H1 (cell line): ENCODE data around the gene THAP11.

ENCODE experiments used
- EP300 ChIP-seq, 2 experiments: IDR thresholded peaks; 1 replicate in 1 of 2; 2 replicates in 1 of 2; pipeline ENCODE4 v1.6.1; 2011 to 2012; ENCODE audit warnings: low read depth in 2 of 2, low read length in 2 of 2, mild to moderate bottlenecking in 2 of 2, borderline replicate concordance in 1 of 2, inconsistent platforms in 1 of 2, moderate library complexity in 1 of 2
- EZH2 ChIP-seq: fragments of 200-600 bp; sonication (generic); IDR thresholded peaks from 2 replicates; pipeline ENCODE4 v1.7.1; 2012; ENCODE audit warnings: low read depth, mild to moderate bottlenecking, moderate library complexity, low read length, inconsistent platforms; ENCODE audit not compliant: severe bottlenecking
- POLR2AphosphoS5 ChIP-seq: IDR thresholded peaks from 2 replicates; pipeline ENCODE4 v1.6.1; 2011; ENCODE audit warnings: low read depth, low read length
- SRF ChIP-seq: IDR thresholded peaks from 2 replicates; pipeline ENCODE4 v1.6.1; 2011; ENCODE audit warnings: mild to moderate bottlenecking, low read depth, low read length, moderate library complexity
- TAF1 ChIP-seq: IDR thresholded peaks from 2 replicates; pipeline ENCODE4 v1.6.1; 2011; ENCODE audit warnings: mild to moderate bottlenecking, low read depth, low read length
- TAF7 ChIP-seq: optimal IDR thresholded peaks from 2 replicates; pipeline ENCODE3; 2011; ENCODE audit warnings: low read depth, mild to moderate bottlenecking, inconsistent platforms, low read length, moderate library complexity, borderline replicate concordance
- TF ChIP-seq, protein P1 (sequence below), 3 experiments: IDR thresholded peaks; 1 replicate in 2 of 3; 2 replicates in 1 of 3; pipeline versions ENCODE4 v1.5.1 to v1.6.1; 2011; ENCODE audit warnings: low read length in 3 of 3, mild to moderate bottlenecking in 3 of 3, inconsistent platforms in 2 of 3, low read depth in 1 of 3, moderate library complexity in 1 of 3; ENCODE audit not compliant: insufficient read depth in 1 of 3; ENCODE audit errors: control extremely low read depth in 1 of 3

DNA sequence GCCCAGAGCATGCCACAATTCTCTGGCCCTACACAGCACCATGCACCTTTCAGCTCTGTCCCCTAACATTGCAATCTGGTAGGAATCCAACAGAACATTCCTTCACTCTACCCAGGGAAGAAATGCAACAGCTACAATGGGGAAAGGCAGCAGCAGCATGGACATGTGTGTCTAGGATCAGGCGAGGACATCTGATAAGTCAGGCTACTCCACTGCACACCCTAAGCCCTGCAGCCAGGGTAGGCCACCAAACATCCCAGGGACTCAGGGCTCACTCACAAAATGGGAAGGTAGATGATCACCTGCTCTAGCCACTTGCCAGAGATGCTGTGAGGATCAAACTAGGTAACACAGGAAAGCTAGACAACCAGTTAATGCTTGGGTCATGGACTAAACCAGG is 40.9 kb upstream of the THAP11 start:
- TF ChIP-seq TAF1 (no peak), EZH2 (no peak), POLR2AphosphoS5 (no peak), EP300 (IDR thresholded peaks at IDR 0.05; ENCODE audit: borderline replicate concordance in 1 of 2, low read depth in 2 of 2, low read length in 2 of 2) (no peak), SRF (no peak), TAF7 (no peak)
- TF ChIP-seq, protein P1, sequence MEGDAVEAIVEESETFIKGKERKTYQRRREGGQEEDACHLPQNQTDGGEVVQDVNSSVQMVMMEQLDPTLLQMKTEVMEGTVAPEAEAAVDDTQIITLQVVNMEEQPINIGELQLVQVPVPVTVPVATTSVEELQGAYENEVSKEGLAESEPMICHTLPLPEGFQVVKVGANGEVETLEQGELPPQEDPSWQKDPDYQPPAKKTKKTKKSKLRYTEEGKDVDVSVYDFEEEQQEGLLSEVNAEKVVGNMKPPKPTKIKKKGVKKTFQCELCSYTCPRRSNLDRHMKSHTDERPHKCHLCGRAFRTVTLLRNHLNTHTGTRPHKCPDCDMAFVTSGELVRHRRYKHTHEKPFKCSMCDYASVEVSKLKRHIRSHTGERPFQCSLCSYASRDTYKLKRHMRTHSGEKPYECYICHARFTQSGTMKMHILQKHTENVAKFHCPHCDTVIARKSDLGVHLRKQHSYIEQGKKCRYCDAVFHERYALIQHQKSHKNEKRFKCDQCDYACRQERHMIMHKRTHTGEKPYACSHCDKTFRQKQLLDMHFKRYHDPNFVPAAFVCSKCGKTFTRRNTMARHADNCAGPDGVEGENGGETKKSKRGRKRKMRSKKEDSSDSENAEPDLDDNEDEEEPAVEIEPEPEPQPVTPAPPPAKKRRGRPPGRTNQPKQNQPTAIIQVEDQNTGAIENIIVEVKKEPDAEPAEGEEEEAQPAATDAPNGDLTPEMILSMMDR (IDR thresholded peaks at IDR 0.05; ENCODE audit: control extremely low read depth in 1 of 3, insufficient read depth in 1 of 3, low read depth in 1 of 3, low read length in 3 of 3): no peak
